GM18861 (cell line): ENCODE measurements around the gene MRPL14.

Experiments used
- ATAC-seq: cut with Tn5 transposase; IDR thresholded peaks from one replicate; pipeline ENCODE4 v1.9.1; 2021; ENCODE audit not compliant: unreplicated experiment

The MRPL14 gene

DNA sequence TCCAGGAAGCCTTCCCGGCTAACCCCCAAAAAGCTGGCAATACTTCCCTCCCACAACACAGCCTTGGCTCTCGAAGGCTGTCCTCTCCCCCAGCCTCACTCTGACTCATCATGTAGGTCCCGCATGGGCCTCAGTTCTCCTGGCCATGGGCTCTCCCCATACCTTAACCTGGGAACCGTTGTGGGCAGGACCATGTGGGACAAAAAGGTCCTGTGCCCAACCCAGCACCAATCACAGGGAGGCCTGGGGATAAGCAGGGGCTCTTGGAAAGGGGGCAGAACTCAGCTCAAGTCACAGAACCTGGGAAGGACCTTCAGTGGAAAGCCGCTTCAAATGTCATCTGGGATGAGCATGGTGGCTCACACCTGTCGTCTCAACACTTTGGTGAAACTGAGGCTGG lies 45.5 kb downstream of the MRPL14 start:
- no peak for ATAC-seq

DNA sequence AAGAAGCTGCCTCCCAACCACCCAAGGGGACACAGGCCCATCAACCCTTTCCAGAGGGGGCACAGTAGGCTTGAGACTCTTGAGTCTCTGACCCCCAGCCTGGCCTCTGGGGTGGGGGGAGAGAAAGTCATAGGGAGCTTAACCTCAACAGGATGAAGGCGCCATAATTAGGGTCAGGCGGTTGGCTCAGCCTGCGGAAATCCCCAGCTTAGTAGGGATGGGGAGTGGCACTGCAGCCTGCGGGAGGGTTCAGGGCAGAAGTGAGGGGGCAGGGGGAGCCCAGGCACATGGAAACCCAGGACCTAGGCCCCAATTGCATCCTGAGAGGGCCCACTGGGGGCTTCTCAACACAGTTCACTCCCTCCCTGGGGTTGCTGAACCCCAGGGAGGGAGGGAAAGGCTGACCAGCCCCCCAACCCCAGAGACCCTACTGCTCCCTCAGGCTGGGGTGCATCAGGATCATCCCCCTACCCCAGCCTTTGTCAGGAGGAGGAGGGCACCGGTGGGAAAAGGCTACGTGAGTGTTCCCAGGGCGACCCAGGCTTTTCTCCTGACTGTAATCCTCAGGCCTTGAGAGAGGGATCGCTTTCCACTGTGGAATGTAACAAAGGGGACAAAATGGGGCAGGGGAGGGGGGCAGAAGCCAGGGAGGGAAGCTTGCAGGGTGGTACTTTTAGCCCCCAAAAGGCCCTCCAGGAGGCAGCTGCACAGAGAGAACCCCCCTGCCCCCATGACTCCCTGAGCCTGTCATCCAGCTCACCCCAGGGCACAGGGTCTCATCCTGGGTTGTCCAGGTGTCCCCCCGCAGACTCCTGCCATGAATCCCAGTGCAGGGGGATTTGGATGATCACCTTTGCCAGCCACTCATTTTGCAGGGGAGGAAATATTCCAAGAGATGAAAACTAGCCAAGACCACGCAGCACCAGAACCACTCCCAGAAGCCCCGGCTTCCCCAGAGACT lies 46.4 kb downstream of the MRPL14 start:
- ATAC-seq: no peak

- no peak for ATAC-seq
Measured at GRCh38 chr6:44079672-44080071, 47.6 kb downstream of the MRPL14 start.

DNA sequence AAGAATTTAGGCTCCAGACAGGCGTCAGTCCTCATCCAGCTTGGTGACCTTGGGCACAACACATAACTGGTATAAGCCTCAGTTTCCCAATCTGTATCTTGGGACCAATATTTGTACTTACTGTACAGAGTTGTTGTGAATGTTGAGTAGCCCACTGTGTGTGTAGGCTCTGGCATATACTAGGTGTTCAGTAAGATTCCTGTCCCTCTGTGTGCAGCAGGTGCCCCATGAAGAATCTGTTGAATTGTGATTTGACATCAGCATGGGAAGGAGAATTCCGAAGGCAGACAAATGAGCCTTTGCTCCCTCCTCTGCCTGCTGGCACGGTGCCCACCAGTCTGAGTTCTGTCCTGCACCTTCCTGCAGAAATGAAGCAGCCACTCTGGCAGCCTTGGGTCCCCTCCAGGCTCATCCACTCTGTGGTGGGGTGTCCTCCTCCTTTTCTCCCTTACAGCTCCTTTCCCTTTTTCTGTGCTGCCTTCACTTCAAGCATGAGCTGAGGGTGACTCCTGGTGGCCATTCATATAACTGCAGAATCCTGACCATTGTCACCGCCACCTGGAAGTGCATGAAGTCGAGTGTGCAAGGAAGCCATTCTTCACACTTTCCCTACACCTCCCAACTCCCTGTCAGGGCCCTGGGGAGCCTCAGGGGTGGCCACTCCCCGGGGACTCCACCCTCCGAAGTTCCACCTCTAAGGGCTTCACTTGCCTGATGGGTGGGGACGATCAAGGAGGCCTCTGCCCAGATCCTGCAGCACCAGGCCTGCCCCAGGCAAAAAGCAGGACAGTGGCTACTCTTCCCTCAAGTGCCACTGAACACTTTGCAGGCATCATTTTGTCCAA lies 48.2 kb downstream of the MRPL14 start:
- ATAC-seq: no peak

DNA sequence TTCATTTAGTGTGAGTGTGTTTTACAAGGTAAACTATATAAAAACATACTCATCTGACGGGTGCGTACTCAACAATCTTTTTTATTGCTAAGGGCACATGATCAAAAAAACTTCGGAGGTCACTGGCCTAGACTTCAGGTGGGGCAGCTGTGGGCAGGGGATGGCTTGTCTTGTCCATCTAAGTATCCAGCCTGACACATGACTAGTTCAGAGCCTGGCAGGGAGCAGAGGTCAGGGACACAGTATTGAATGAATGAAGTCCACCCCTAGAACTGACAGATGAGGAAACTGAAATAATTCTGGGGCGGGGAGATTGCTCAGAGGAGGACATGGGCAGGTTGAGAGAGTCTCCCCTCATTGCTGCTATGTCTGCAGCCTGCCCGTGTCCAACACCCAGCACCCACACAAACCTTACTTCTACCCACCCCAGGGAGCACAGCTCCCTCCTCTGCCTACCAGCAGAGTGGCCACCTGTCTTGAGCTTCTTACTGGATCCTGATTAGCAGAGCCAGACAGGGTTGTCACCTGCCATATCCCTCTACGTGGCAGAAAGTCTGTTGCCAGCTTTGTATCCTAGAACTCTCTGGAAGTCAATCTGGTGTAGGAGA lies 48.9 kb downstream of the MRPL14 start:
- ATAC-seq: no peak

DNA sequence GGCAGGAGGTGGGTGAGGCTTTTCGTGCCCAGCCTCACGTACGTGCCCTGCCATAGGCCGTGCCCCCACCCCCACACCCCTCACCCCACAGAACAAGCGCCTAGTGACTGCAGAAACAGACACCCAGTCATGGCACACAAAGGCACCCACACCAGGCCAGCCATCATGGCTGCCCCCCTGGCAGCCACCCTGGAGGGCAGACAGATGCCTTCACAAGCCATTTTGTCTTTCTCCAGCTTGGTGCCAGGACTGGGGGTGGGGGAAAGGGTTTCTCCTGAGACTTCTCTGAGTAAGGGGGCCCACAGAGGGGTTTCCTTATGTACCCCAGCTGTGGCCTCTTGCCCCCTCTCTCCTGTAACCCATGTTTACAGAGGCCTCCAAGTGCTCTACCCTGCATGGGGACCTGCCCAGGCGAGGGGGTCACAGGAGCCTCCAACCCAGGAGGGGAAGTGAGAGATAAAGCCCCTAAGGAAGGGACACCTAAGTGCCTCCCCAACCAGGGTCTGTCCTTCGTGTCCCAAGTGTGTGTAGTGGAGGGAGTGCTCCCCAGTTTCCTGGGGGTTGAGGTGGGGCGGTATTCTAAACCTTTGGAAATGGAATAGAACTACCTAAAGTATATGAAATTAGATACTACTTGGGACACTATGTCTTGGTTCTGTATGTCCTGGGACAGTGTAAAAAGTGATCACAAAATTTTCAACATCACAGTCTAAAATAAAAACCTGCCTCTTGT lies 49.9 kb downstream of the MRPL14 start:
- ATAC-seq: no peak

DNA sequence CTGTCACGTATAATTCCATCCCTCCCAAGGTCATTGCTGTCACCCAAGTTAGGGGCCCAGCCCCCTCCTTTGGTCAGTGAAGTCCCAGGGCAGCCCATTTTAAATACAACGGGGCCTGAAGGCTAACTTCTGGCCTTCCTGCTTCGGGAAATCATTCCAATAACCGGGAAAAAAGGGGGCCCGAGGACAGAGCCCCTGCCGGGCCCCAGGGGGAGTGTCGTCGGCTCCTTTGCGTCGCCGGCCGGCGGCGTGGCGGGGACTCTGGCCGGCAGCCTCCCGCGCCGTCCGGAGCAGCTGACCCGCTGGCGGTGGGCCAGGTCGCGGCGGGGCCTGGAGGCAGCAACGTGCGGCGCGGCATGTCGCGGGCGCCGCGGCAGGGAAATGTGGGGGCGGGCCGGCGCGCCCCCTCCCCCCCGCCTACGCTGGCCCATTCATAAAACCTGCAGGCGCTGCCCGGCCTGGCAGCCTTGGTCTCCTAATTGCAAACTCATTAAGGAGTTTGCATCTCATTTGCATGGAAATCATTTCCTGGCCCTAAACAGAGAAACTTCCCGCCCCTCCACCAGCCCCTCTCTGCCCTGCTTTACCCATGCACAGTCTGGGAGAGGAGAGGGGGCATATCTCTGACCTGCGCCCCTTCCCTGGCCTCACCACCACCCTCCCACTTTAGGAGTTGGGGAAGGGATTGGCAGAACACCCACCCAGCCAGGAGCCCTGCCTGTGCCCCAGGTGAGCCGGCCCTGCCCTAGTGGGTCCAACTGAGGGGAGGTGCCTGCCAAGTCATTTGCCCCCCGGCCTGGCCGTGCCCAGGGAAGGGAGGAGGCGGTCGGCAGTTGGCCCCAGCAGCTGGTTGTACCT lies 50.7 kb downstream of the MRPL14 start:
- ATAC-seq: no peak

DNA sequence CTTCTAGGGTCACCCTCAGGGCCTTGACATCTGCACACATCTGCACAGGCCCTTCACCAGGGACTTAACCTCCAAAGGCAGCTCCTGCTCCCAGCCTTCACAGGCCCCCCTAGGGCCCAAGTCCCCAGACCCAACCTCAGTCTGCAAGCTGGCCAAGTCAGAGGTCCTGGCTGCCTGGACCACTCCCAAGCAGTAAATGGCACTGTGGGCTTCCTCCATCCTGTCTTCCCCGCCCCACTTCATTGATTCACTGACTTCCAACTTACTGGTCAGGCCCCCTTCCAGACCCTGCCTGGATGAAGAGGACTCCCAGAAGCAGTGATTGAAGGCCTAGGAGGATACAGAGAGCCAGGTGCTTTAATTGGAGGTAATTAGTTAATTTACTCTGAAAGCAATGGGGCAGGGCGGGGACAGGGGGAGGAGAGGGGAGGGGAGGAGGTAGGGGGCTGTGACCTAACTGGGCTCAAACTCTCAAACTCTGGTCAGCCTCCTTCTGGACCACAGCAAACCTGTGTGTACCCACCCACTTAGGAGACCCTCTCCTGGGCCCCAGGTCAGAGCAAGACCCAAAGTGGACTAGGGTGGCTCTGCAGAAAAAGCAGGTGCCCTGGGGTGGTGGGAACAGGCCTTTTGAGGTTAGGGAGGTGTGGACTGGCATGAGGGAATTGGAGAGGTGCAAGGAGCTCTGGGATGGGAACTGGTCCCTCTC lies 51.5 kb downstream of the MRPL14 start:
- no peak for ATAC-seq

DNA sequence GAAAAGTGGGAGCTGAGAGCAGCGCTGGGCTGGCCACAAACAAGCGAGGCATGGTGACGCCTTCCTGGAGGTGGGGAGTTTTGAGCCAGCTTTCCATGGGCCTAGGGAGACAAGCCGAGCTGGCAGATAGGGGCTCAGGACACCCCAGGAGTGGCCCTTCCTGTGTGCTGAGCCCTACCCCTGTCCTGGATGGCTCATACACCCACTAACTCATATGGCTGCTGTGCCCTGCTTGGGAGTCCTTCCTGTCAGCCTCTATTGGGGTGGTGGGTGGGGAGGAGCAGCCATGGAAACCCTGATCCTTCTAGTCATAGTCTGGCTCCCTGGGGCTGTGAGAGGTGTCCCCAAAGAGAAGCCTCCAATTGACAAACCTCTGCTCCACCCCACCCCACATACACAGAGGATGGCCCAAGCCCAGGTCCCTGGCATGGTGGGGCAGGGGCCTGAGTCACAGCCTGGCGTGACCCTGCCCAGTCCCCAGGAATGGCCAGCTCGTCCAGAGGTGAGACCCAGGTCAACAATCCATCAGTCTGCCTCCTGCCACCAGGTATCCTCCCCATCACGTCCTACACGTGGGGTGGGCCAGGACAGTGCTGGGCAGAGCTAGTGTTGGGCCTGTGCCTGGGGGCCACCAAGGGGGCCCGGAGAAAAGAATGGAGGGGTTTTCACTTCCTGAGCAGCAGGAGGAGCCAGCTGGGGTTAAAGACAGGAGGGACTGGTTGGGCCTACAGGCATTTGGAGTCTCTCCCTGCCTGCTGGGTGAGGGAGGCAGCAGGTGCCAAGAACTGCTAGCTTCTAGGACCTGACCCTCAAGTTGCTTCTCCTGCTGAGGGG lies 52.2 kb downstream of the MRPL14 start:
- no peak for ATAC-seq

- peak; percentile 19 for ATAC-seq
Measured at GRCh38 chr6:44074439-44074812, 52.8 kb downstream of the MRPL14 start.

DNA sequence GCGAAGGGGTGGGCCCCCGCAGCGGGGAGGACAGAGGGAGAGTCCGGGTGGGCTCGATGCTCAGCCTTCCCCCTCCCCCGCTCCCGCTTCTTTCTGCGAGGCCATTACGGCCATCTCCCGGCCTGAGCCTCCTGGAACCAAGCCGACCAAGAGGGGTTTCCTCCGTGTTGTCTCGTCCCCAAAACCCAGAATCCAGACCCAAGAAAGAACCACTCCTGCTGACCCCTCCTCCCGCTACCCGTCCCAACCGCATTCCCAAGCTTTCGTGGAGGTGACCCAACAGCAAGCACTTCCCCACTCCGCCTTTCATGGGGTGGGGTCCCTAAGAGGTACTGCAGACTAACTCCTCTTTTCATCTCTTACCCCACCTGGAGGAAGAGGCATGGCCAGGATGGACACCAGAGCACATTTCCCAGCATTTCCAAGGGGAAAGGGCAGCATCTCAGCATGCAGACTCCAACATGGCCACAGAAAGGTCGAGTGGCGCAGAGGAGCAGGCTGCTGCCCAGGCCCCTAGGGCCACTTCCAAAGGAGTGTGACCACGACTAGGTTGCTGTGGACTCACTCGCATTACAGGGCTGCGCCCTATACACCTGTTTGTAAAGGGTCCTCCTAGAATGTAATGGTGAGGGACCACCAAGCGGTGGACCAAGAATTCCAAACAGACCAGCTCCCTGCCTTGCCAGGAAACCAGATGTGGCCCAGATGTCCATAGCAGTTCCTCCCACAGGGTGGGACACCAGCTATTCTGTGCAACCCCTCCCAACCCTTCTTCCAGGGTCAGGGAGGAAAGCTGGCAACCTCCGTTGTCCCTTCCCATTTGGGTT lies 53.4 kb downstream of the MRPL14 start:
- no peak for ATAC-seq

DNA sequence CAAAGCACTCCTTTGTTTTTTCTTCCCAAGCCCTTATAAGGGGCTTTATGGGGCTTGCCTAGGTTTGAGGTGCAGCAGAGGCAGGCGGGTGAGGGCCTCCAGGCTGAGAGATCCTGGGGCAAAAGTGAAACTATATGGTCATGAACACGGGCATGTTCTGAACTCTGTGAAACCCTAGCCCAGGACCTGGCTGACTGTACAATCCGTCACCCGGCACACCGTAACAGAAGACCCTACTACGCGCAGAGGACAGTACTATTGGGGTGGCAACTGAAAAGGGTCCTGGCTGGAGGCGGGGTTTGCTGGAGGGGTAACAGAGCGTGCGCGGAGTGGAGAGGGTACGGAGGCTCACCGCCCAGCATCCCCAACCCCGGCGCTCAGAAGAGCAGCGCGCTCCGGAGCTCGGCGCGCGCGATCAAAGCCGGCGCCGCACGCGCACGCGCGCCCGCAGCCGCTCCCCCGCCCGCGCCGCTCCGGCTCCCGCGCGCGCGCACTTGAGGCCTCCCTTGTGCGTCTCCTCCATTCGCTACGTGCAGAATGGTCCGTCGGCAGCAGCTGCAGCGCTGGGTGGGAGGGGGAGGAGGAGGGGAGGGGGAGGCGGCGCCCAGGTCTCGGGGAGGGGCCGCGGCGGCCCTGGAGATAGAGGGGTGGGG lies 54.2 kb downstream of the MRPL14 start:
- peak; percentile 36 for ATAC-seq

- peak; percentile 1 for ATAC-seq
Measured at GRCh38 chr6:44072452-44072958, 54.7 kb downstream of the MRPL14 start.

GRCh38 chr6:44071670-44072451 lies 55.4 kb downstream of the MRPL14 start:
- ATAC-seq: no peak

- ATAC-seq: no peak
Measured at GRCh38 chr6:44068607-44069296, 58.5 kb downstream of the MRPL14 start.
